Measurements from ENCODE around the gene REEP3.

The REEP3 gene

DNA sequence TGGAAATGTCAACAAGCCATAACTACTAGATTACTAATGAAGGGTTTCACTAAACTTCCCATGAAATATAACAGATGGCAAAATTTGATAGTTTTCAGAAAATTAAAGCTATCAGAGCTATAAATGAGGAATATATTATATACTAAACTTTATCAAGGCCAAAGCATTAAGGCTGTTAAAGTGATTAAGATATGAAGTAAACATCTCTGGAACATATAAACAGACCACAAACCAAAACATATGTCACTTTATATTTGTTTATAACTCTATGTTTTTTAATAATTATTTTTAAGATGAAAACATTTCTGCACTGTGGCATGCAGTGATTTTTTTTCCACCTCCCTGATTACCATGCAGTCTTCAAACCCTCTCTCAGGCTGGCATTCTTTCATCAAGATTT, 120.2 kb downstream of the REEP3 start:
- no peak overlapping the region for H3K4me3 ChIP-seq (ENCODE audit: low read depth, low read length)
- TF ChIP-seq CTCF (IDR thresholded peaks at IDR 0.05; ENCODE audit: low read depth, low read length, missing control alignments), result no peak
- DNase-seq (ENCODE audit: low read depth), result no peak

- no peak overlapping the region for H3K4me3 ChIP-seq (ENCODE audit: low read depth, low read length)
- DNase-seq (ENCODE audit: low read depth), result no peak
- no peak for TF ChIP-seq CTCF (IDR thresholded peaks at IDR 0.05; ENCODE audit: low read depth, low read length, missing control alignments)
Measured at GRCh38 chr10:63641799-63642198, 120.6 kb downstream of the REEP3 start.

GRCh38 chr10:63642808-63643207, 121.6 kb downstream of the REEP3 start:
- no peak for DNase-seq (ENCODE audit: low read depth)
- no peak for TF ChIP-seq CTCF (IDR thresholded peaks at IDR 0.05; ENCODE audit: low read depth, low read length, missing control alignments)
- no peak overlapping the region for H3K4me3 ChIP-seq (ENCODE audit: low read depth, low read length)

DNA sequence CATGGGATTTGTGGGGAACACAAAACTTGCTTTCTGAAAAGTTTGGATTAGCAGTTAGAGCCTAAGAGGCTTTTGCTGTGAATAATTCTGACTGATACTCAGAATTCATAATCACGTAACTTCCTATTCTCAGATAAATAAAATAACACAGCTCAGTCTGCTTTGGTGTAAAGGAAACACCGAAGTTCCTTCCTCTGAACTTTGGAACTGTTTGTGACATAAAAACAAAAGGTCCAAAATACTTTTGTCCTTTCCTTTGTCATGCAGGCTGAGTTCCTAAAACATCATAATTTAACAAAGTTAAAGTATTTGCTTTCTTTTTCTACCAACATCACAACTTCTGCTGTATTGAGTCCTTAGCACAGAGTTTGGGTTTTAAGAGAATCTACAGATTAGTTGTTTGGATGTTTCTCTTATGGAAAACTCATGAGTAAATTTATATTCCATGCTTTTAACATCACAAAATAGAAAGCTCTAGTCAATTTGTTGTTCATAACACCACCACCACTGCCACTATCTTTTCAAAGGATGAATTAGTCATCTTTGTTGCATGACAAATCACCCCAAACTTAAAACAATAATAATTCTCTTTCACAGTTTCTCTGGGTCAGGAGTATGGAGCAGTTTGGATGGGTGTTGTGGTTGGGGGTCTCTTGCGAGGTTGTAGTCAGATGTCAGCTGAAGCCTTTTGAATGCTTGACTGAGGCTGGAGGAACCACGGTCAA, 123.4 kb downstream of the REEP3 start:
- no peak for DNase-seq (ENCODE audit: low read depth)
- TF ChIP-seq CTCF (IDR thresholded peaks at IDR 0.05; ENCODE audit: low read depth, low read length, missing control alignments), result no peak
- H3K4me3 ChIP-seq (ENCODE audit: low read depth, low read length), result no peak overlapping the region

GRCh38 chr10:63645195-63645594, 124.0 kb downstream of the REEP3 start:
- no peak for DNase-seq (ENCODE audit: low read depth)
- H3K4me3 ChIP-seq (ENCODE audit: low read depth, low read length), result no peak overlapping the region
- TF ChIP-seq CTCF (IDR thresholded peaks at IDR 0.05; ENCODE audit: low read depth, low read length, missing control alignments), result no peak

GRCh38 chr10:63646491-63646890, 125.3 kb downstream of the REEP3 start:
- DNase-seq (ENCODE audit: low read depth), result no peak
- TF ChIP-seq CTCF (IDR thresholded peaks at IDR 0.05; ENCODE audit: low read depth, low read length, missing control alignments), result no peak
- no peak overlapping the region for H3K4me3 ChIP-seq (ENCODE audit: low read depth, low read length)

GRCh38 chr10:63651864-63652263, 130.7 kb downstream of the REEP3 start:
- H3K4me3 ChIP-seq (ENCODE audit: low read depth, low read length), result no peak overlapping the region
- TF ChIP-seq CTCF (IDR thresholded peaks at IDR 0.05; ENCODE audit: low read depth, low read length, missing control alignments), result no peak
- DNase-seq (ENCODE audit: low read depth), result no peak

Data from GM12864 (cell line).